T1000 (cell line): ENCODE results near the gene SPARC.
A peak's percentile ranks its signal among the peaks of the same experiment; 100 is the strongest.

Source experiments
- DNase-seq: peaks from one replicate; lab custom pipeline; 2025; ENCODE audit warnings: mixed read lengths; lab: John Stamatoyannopoulos, UW

The SPARC gene

GRCh38 chr5:151660616-151661495, 25.9 kb downstream of the SPARC start:
- DNase-seq: peak; percentile 26

GRCh38 chr5:151659001-151659754, 27.5 kb downstream of the SPARC start:
- DNase-seq: peak; percentile 76

GRCh38 chr5:151657114-151657513, 29.6 kb downstream of the SPARC start:
- no peak for DNase-seq

GRCh38 chr5:151656311-151656710, 30.4 kb downstream of the SPARC start:
- DNase-seq: no peak

GRCh38 chr5:151651997-151652645, 34.6 kb downstream of the SPARC start:
- DNase-seq: peak; percentile 53

GRCh38 chr5:151648988-151649387, 37.7 kb downstream of the SPARC start:
- no peak for DNase-seq

GRCh38 chr5:151648089-151648488, 38.6 kb downstream of the SPARC start:
- no peak for DNase-seq

GRCh38 chr5:151647320-151647861, 39.3 kb downstream of the SPARC start:
- no peak for DNase-seq

- DNase-seq: no peak
Observed at GRCh38 chr5:151646334-151646733, 40.4 kb downstream of the SPARC start.

- DNase-seq: no peak
Observed at GRCh38 chr5:151643388-151643787, 43.3 kb downstream of the SPARC start.

GRCh38 chr5:151642472-151643140, 44.1 kb downstream of the SPARC start:
- no peak for DNase-seq

- DNase-seq: no peak
Observed at GRCh38 chr5:151638619-151639018, 48.1 kb downstream of the SPARC start.

- DNase-seq: no peak
Observed at GRCh38 chr5:151637676-151638075, 49.0 kb downstream of the SPARC start.

- DNase-seq: no peak
Observed at GRCh38 chr5:151633892-151634291, 52.8 kb downstream of the SPARC start.

GRCh38 chr5:151632941-151633340, 53.8 kb downstream of the SPARC start:
- no peak for DNase-seq

- no peak for DNase-seq
Observed at GRCh38 chr5:151632524-151632923, 54.2 kb downstream of the SPARC start.

- no peak for DNase-seq
Observed at GRCh38 chr5:151631941-151632340, 54.8 kb downstream of the SPARC start.

- DNase-seq: no peak
Observed at GRCh38 chr5:151630088-151630487, 56.6 kb downstream of the SPARC start.

- no peak for DNase-seq
Observed at GRCh38 chr5:151628112-151628823, 58.4 kb downstream of the SPARC start.

- DNase-seq: no peak
Observed at GRCh38 chr5:151627650-151628049, 59.1 kb downstream of the SPARC start.

- DNase-seq: no peak
Observed at GRCh38 chr5:151625285-151625684, 61.4 kb downstream of the SPARC start.
